IPS DF 19.7 (cell line): ENCODE measurements around the gene MARK2.
"Not testable (repeated sequence)": the region's sequence is repeated elsewhere in the genome, so short reads cannot be mapped to it uniquely, and the experiment has no call there.

Experiments
- DNase-seq: peaks from one replicate; pipeline ENCODE4 v3.0.0-alpha.2; 2013; ENCODE audit warnings: low read depth, low spot score

MARK2 gene

GRCh38 chr11:63853476-63853875 is 14.6 kb downstream of the MARK2 start:
- DNase-seq, result no peak

DNA sequence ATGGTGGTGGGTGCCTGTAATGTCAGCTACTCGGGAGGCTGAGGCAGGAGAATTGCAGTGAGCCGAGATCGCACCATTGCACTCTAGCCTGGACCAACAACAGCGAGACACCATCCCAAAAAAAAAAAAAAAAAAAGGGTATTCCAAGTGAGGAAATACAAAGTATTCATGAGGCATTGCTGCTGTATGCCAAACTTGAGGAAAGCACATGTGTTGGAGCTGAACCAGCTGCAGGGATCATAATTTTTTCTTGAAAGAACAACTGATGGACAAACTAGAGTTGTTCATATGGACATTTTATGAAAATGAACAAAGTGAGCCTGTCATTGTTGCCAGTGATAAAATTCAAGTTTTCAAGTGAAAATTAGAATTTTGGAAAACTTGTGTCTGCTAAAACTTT is 15.8 kb downstream of the MARK2 start:
- no peak for DNase-seq

- no peak for DNase-seq
Measured at GRCh38 chr11:63855975-63856374, 17.1 kb downstream of the MARK2 start.

- no peak for DNase-seq
Measured at GRCh38 chr11:63858628-63859550, 20.0 kb downstream of the MARK2 start.

GRCh38 chr11:63862923-63863322 is 24.0 kb downstream of the MARK2 start:
- DNase-seq, result no peak

GRCh38 chr11:63863620-63864019 is 24.7 kb downstream of the MARK2 start:
- not testable (repeated sequence) for DNase-seq

- DNase-seq, result no peak
Measured at GRCh38 chr11:63866211-63866610, 27.3 kb downstream of the MARK2 start.

DNA sequence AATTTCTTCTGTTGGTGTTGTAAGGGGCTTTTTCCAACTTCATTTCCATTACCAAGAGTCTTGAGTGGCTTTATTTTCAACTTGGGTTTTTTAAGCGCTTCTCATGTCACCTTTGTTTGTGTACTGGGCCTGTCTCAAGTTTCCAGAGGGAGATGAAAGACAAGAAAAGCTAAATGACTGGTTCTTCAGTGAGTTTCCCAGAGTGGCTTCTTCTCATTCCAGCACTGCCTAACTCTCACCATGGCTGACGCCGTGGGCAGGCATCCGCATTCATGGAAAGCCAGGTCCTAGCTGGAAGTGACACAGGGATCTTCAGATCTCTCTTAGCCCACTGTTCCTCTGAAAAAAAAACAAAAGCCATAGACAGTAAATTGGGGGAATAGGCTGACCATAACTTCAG is 28.6 kb downstream of the MARK2 start:
- no peak for DNase-seq

GRCh38 chr11:63868399-63869064 is 29.6 kb downstream of the MARK2 start:
- DNase-seq, result no peak

DNA sequence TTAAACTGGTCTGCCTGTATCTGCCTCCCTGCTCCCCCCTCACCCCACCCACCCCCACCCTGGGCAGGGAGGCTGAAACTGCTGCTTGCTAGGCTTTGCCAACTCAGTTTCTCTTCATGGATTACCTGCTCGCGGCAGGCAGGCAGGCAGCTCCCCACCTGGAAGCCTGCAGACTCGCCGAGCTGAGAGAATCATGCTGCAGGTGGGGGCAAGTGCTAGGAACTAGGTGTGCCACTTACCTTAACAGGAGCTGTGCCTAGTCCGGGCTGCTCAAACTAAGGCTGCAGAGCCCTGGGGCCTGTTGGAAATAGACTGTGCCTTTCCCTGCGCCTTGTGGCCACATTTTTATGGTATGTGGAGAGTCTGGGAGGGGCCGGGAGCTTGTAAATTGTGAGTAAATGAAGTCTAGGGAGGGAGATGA is 30.3 kb downstream of the MARK2 start:
- no peak for DNase-seq

GRCh38 chr11:63869683-63870082 is 30.8 kb downstream of the MARK2 start:
- DNase-seq, result no peak

DNA sequence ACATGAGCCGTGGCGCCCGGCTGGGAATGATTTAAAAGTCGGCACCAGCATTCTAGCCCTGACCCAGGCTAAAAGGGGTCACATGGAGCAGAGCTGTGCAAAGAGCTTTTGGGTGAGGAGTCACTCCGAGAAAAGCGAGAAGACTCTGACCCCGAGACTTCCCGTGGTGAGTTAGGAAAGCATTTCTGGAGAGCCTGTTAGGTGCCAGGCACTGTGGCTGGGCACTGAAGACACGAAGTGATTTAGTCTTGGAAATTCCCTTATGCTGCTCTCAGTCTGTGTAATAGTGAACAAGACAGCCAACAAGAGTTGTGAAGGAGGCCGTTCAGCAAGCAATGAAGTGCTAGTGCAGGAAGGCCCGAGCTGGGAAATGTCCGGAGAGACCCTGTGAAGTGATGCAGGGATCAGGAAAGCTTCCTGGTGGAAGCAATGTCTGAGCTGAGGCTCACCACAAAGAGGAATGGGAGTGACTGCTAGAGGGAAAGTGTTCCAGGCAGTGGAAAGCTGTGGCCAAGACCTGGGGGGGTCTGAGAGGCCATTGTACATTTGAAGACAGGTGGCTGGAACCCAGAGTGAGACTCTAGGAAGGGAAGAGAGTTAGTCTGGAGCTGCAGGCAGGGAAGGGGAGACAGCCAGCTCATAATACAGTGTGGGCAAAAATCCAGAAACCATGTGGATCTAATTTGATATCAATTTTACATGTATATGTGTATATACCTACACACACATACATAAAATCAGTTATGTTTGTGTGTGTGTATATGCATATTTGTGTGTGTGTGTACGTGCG is 31.6 kb downstream of the MARK2 start:
- no peak for DNase-seq

DNA sequence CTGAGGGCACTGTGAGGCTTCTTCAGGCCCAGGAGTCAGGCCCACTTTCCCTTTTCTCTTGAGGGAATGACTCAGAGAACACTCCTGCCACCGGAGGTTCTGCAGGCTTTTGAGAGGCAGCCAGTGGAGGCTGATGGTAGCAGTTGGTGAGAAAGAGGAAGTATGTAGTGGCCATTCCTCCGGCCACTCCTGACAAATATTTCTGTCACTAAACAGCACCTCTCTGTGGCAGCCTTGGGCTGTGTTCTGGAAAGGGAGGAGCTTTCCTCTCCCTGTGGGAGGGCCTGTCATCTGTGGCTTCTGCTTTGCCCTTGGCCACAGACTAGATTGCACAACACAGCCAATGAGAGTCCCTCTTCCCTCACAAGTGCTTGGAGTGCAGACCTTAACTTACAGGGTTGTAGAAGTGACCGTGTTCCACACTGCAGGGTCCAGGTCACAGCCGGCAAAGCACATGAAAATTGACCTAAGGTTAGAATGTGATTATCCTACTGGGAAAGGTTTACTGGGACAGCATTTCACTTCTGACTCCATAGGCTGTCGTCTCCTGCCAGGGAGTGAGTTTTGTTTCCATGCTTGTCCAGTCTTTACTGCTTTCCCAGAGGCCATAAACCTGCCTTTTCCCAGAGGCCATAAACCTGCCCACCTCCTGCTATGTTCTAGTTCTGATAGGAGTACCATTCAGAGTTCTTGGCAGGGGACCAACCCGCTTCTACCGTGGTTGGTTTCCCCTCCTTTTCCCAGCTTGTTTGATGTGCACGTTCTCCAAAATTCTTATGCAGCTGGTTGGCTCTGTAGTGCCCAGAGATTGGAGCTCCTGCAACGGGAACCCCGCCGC is 33.3 kb downstream of the MARK2 start:
- DNase-seq, result no peak

DNA sequence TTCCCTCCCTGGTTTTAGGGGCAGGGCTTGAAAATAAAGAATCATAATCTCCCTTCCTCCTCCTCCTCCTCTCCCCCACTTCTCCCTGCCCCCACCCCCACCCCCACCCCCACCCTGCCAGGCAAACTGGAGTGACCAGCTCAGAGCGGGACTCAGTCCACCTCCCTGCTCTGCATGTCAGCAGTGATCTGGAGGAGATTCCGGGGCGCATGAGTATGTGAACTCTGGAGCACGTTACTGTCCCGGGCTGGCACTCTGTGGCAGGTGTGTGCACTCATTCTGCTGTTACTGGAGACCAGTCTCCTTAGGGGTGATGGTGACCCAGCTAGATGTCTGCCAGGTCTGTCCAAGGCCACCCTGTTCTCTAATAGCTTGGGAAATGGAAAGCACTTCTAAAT is 33.9 kb downstream of the MARK2 start:
- no peak for DNase-seq

- DNase-seq, result no peak
Measured at GRCh38 chr11:63873311-63873710, 34.4 kb downstream of the MARK2 start.

- DNase-seq, result no peak
Measured at GRCh38 chr11:63874511-63874910, 35.6 kb downstream of the MARK2 start.

DNA sequence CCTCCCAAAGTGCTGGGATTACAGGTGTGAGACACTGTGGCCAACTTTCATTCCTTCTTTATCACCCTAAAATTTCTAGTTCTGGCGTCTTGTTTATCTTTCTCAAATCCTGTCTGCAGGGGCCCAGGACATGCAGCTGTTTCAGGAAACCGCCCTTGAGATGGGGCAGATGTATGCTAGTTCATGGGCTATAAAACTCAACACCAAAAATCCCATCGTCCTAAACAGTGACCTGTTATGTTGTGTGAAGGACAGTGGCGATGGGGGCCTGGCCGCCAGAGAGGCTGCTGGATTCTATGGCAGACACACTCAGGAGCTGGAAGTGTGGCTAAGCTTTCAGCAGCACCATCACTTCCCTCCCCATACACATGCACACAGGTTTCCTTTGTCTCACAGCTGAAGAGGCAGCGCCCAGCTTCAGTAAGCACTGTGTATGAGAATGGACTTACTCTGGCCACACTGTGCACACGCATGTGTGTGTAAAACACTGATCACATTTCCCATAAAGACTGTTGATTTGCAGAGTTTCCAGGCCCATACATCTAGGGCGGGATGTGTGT is 36.7 kb downstream of the MARK2 start:
- no peak for DNase-seq

DNA sequence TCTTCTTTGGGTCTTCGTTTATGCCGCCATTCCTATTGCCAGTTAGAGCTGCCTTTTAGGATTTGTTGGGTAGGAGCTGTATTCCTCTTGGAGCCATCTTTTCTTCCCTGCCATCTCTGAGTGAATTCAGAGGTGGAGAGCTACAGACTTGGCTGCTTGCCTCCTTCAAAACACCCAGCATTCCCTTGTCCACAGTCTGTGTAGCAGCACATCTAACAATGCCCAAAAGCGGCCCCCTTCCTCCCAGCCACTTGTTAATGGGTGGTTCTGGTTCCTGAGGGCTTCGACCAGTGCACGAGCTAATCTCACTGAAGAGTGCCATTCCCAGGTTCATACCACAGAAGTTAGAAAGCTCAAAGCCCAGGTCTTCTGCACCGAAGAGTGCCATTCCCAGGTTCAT is 37.7 kb downstream of the MARK2 start:
- DNase-seq, result no peak

- DNase-seq, result no peak
Measured at GRCh38 chr11:63877658-63878241, 38.8 kb downstream of the MARK2 start.

- DNase-seq, result no peak
Measured at GRCh38 chr11:63879598-63880402, 40.9 kb downstream of the MARK2 start.
